HG03095 (cell line): Measurements from ENCODE around the gene LRRC56.
A peak's percentile ranks its signal among the peaks of the same experiment; 100 is the strongest.
"Not testable (repeated sequence)": the region's sequence is repeated elsewhere in the genome, so short reads cannot be mapped to it uniquely, and the experiment has no call there.

Experiments used
- ATAC-seq: cut with Tn5 transposase; IDR thresholded peaks from one replicate; pipeline ENCODE4 v1.9.1; 2021; ENCODE audit warnings: moderate library complexity; ENCODE audit not compliant: unreplicated experiment

Gene LRRC56

DNA sequence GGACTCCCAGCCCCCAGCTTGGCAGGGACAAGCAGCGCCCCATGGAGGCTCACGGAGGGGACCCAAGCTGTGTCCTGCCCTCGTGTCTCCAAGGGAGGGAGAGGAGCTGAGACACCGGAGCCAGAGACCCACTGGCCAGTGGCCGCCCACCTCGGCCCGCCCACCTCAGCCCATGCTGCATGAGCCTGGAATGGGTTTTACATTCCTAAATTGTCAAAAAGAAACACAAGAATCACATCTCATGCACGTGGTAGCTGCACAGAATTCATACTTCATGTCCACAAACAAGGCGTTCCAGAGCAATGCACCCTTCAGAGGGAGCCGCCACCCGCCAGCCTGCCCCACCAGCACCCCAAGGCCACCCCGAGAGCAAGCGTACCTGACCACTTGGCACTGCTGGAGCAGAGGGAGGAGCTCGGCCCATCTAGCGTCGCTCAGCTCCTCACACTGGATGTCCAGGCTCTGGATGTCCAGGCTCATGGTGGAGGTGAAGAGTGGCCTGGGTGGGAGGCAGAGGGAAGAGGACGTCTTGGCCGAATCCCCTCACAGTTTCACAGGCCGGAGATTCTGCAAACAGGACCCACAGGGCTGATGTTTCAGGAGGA is 35.5 kb upstream of the LRRC56 start:
- ATAC-seq, result no peak

DNA sequence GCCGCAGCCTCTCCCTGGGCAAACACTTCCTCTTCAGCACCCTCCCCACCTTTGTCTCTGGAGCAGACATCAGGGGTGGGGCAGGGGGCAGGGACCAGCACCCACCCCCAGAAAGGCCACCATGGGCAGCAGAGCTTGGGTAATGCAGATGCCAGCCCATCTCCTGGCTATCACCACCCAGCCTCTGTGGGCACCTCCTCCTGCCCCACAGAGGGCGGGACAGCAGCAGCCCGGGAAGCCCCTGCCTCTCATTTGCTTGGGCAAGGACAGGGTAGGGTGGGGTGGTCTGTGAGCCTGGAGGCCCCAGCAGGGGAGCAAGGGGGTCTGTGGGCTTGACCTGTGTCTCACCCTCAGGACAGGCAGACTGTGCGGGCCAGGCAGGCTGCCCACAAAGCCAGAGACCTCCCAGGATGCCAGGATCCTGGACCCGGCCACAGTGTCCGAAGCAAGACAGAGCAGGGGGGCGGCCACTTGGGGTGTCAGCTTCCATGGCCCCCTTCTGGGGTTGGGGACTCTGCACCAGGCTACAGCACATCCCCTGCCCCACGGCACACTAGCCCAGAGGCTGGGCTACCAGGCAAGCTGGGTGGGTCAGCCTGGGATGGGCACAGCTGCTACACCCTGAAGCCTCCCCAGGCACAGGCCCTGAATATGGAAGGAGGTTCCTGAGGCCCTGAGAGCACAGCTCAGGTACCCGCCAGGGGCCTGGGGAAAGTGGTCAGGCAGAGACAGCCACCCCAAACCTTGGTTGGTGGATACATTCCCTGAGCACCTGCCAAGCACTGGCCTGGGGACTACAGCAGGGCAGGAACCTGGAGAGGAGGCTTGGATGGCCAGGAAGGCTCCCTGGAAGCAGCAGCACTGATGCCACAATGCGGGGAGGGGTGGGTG is 34.8 kb upstream of the LRRC56 start:
- ATAC-seq, result no peak

DNA sequence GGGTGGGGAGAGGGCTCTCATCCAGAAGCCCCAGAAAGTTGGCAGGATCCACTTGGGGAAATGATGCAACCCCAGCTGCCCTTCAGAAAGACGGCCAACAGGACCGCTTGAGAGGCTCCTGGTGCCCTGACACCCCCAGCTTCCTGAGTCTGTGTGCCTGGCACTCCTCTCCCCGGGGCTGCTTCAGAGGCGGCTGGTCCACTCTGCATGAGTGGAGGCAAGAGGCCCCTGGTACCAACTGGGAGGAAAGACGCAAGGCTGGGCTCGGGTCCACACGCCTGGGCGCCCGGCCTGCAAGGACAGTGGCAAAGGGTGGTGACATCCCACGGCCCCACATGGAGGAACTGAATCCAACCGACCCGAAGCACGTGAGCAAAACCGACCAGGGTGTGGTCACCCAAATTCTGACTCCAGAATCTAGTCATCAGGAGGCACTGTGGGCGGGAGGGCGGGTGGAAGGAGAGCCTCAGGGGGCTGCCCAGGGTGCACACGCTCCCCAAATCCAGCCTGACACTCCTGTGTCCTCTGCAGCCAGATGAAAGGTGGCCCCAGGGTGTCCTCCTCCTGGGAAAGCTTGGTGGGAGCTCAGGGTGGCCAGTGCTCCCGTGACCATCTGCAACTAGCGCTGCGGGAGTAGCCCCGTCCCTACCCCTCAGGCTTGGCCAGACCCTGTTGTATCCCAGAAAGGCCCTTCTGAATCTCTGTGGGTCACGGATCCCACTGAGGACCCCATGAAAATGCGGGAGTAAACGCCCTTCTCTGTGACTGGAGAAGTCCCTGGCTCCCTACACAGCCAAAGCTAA is 33.9 kb upstream of the LRRC56 start:
- ATAC-seq, result no peak

DNA sequence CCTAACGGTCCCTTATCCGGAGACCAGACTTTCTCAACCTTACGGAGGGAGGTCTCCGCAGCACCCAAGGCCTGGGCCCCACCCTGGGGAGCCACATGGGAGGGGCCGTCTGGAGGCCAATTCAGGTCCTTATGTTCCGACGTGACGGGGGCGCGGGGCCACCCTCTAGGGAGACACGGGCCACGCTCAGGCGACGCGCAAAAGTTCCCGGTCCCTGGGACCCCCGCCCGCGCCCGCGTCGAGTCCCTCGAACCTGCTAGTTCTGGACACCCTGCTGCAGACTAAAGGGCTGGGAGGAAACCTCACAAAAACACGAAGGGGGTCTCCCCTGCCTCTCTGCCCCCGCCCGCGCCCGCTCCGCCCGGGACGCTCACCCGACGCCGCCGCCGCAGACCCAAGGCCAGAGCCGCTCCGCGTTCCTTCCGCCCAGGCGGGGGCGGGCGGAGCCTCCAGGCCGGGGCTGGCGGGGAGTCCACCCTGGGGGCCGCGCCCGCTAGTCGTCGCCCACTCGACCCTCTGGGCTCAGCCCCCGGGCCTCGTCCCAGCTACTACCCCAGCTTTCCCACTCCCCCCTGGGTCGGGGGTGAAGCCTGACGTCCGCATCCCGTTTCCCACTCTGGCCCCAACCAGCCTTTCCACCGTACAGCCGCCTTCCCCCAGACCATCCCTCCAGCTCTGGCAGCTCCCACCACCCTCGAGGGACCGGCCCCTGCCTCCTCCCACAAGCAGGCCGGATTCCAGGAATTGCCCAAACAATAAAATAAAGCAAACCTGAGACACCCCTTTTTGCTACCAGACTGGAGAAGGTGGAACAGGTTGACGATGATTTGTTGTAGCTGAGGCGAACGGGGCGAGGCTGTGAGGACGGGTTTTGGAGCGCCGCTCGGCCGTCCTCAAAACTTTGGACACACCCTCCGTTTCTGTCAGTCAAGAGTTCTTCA is 33.0 kb upstream of the LRRC56 start:
- no peak for ATAC-seq

DNA sequence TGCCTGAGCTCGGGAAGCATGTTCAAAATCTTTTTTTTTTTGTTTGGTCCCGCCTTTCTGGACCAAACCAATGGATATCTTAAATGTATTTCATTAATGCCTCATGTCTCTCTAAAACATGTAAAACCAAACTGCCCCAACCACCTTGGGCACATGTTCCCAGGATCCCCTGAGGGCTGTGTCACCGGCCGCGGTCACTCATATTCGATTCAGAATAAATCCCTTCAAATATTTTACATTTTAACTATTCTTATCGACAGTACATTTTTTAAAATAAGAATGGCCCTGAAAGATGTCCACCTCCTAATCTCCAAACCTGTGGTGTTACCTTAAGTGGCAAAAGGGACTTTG is 32.4 kb upstream of the LRRC56 start:
- no peak for ATAC-seq

DNA sequence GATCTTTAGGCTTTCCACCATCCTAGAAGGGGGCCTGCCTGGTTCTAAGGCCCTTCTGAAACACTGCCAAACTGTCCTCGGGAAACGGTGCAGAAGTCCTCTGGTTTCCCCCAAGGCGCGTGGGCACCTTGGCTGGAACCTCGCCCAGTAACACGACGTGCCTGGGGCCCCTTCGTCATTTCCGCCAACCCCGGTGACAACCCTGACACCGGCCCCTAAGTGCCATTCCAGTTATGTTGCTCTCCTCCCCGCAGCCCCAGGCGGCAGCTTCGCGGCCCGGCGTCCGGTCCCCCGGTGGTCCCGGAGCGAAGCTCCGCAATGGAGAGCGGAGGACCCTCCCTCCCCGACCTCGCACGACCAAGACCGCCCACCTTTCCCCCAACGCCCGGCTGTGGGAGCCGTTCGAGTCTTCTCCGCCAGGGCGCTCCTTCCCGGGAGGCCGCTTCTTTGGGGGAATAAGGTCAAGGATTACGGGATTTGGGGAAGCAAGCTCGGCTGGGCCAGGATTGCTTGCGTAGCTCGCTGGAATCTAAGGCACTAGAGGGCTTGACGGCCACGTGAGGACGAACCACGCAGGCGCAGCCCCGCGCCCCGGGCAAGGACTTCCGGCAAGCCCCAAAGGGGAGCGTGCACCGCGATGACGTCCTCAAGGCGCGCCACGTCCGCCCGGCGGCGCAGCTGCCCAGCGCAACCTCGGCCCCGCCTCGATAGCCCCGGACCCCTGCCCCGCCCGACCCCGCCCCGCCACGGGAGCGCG is 30.9 kb upstream of the LRRC56 start:
- ATAC-seq, result peak; percentile 56

DNA sequence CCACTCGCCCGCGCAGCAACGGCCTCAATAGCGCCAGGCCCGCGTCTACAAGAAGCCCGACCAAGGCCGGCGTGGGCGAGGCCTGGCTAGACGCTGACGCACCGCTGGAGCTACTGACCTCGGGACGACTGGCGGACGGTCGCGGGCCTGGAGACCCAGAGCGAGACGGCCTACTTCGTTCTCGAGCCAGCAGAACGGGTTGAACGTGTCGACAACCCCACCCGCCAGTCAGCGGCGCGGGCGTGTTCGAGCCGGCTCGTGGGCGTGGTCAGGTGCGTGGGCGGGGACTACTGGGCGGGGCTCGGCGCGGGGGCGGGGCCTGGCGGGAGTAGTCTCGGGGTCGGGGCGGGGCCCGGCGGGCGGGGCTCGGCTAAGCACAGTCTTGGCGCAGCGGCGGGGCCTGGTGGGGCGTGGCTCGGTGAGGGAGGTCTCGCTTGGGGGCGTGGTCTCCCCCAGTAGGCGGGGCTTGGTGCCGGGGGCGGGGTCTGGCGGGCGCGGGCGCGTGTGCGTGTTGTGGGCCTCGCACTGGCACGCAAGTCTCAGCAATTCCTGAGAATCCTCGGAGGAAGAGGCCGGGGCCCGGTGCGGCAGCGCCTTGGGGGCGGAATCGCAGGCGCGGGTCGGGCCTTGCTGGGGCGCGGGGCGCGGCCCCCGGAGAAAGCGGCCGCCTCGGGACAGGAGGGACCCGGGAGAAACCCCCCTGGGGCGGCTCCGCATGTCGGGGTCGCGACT is 30.2 kb upstream of the LRRC56 start, which contains the start of gene RNH1:
TSS of gene RNH1 (minus strand) at position 248 of the 732 bp plus-strand sequence. CDS start 5,080 bp downstream, outside the sequence.
- peak; percentile 34 for ATAC-seq

DNA sequence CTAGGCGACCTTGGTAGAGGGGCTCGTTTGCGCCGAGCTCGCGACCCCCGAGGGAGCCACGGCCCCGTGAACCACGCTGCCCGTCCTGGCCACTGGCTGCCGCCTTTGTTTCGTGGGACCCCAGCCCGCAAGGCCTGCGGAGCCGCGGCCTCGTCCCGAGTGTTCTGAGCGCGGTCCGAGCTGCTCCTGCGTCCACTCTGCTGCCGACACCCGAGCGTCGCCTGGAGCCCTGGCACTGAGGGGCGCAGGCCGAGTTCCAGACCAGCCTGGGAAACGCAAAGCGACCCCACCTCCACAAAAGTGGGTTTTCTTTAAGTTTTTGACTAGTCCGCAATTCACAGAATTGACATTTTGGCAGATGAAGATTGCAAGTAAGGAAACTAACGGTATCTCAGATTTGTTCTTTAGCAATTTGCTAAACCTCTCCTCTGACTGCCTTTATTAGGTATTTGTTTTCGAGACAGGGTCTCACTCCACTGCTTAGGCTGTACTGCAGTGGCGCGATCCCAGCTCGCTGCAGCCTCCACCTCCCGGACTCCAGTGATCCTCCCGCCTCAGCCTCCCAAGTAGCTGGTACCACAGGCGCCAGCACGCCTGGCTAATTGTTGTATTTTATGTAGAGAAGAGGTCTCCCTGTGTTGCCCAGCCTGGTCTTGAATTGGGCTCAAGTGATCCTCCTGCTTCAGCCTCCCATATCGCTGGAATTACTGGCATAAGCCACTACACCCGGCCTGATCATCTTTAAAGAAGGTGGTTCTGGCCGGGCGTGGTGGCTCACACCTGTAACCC is 29.4 kb upstream of the LRRC56 start:
- no peak for ATAC-seq

DNA sequence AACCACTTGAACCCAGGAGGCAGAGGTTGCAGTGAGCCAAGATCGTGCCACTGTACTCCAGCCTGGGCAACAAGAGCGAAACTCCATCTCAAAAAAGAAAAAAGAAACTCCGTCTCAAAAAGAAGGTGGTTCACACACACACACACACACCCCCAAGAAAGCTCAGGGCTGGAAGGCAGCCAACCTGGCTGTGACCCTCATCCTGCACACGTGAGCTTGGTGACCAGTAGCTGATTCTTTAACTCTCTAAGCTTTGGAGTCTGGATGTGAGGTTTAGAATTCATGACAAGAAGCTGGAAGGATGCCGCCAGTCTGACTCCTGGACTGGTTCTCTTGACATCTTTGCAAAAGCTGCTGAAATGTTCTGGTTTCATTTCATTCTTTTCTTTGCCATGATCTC is 28.4 kb upstream of the LRRC56 start:
- no peak for ATAC-seq

DNA sequence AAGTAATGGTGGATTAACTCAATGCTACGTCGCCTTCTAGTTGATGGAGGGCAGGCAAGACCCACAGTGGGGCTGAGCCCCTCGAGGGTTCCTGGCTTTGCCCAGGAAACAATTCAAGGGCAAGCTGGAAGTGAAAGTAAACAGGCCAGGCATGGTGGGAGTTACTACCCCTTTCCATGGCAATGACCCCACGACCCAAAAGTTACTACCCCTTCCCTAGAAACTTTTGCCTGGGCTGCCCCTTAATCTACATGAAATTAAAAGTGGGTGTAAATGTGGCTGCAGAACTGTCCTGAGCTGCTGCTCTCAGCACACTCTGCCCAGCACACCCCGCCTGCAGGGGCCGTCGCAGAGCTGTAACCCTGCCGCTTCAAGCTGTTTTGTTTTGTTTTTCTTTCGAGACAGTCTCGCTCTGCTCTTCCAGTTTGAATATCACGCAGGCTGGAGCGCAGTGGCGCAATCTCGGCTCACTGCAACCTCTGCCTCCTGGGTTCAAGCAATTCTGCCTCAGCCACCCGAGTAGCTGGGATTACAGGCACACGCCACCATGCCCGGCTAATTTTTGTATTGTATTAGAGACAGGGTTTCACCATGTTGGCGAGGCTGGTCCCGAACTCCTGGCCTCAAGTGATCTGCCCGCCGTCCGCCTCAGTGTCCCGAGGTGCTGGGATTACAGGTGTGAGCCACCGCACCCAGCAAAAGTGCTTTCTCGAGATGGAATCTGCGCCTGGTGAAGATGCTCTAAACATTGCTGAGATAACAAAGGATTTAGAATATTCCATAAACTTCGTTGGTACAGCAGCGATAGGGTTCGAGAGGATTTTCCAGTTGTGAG is 24.3 kb upstream of the LRRC56 start:
- no peak for ATAC-seq

DNA sequence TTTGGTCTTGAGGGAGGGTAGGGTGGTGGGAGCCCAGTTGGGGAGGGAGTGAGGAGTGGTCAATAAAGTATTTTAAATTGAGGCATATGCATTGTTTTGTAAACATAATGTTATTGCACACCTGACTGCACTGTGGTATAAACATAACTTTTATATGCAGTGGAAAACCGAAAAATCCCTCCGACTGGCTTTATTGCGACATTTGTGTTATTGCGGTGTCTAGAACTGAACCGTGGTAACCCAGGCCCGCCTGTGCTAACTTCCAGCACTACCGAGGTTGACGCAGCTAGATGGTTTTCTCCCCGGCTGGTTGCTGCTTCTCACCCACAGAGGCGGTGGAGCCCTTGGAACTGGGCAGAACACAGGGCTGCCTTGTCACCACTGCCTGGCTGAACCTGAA is 22.7 kb upstream of the LRRC56 start:
- ATAC-seq, result no peak

DNA sequence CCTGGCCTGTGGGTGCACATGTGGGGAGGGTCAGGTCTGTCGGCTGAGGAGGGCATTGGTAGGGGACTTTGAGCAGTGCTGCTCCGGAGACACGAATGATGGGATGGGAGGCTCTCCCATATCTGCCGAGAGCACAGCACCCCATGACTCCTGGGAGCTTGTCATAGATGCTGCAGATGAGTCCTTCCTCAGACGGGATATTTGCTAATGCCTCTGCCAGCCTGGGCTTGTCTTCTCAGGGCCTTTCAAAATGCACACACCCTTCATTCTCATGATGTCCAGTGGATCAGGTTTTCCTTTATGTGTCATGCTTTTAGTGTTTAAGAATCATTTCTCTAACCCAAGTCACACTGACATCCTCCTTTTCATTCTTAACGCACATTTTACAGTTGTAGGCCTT is 22.2 kb upstream of the LRRC56 start:
- ATAC-seq, result no peak

DNA sequence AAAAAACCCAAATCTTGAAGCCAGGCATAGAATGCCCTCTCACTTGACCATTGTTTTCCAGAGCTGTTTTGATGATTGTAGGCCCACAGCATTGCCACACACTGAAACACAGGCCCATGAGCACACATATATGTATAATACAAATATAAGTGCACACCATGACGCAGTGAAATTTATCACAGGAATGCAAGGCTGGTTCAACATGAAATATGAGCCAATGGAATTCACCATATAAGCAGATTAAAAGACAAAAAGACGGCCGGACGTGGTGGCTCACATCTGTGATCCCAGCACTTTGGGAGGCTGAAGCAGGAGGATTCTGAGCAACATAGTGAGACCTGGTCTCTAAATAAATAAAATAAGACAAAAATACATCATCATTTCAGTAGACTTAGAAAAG is 20.9 kb upstream of the LRRC56 start:
- ATAC-seq, result no peak

DNA sequence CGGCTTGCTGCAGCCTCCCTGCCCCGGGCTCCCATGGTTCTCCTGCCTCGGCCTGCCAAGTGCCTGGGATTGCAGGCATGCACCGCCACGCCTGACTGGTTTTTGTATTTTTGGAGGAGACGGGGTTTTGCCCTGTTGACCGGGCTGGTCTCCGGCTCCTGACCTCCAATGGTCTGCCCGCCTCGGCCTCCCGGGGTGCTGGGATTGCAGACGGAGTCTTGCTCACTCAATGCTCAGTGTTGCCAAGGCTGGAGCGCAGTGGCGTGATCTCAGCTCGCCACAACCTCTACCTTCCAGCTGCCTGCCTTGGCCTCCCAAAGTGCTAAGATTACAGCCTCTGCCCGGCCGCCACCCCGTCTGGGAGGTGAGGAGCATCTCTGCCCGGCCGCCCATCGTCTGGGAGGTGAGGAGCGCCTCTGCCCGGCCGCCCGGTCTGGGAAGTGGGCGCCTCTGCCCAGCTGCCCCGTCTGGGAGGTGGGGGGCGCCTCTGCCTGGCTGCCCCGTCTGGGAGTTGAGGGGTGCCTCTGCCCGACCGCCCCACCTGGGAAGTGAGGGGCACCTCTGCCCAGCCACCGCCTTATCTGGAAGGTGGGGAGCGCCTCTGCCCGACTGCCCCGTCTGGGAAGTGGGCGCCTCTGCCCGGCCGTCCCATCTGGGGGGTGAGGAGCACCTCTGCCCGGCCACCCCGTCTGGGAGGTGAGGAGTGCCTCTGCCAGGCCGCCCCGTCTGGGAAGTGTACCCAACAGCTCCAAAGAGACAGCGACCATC is 20.2 kb upstream of the LRRC56 start:
- ATAC-seq, result not testable (repeated sequence)

DNA sequence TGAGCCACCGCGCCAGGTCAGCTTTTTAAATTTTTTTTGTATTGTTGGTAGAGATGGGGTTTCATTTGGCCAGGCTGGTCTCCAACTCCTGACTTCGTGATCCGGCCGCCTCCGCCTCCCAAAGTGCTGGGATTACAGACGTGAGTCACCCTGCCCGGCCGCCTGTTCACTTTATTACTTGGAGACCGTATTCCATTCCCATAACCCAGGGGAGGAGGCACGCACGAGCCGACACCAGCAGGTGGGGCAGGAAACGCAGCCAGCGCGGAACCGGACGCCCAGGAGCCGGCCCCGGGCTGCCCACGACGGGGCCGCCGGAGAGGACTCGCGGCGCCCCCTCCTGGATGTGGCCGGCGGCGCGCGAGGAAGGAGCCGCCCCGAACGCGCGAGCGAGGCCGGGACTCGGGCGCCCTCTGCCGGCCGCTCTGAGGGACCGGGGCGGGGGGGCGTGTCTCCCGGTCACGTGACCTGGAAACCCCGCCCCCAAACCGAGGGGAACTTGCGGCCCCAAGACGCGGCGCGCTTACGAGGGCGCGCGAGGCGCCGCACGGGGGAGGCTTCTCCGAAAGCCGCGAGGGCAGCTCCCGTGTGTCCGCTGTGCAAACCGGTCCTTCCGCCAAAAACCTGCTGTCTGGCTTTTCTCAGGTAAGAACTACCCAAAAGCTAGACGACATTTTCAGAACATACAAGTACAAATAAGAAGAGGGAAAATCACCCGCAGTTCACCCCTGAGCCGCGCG is 18.7 kb upstream of the LRRC56 start:
- ATAC-seq, result peak; percentile 74
